A549 (cell line): ENCODE data around the gene ADCY4. TPM values are rescaled to one million over a fixed set of nuclear protein-coding genes. Genes with fewer than 3 reads are reported as not detected.

ENCODE experiments used
- ATAC-seq, 2 experiments: fragments of 200-7000 bp in 1 of 2; fragments of >200 bp in 1 of 2; cut with Nextera tagmentation in 1 of 2; cut with Tn5 transposase in 1 of 2; 3 replicates each; pipeline versions ENCODE4 v1.8.0 to v1.9.1; 2018 to 2020; ENCODE audit warnings: mild to moderate bottlenecking in 1 of 2, moderate library complexity in 1 of 2
- CTCF ChIA-PET: fragments of 300-600 bp; sonication (Branson Sonifier 250); formaldehyde crosslinking; extraction: SDS; loops from one replicate; lab custom pipeline; 2021; ENCODE audit warnings: antibody characterized with exemption, inconsistent platforms; lab: Yijun Ruan, JAX
- POLR2A ChIA-PET: fragments of 350-600 bp; formaldehyde crosslinking; extraction: SDS; loops from one replicate; lab custom pipeline; 2021; ENCODE audit warnings: antibody characterized with exemption, inconsistent platforms; lab: Yijun Ruan, JAX
- DNase-seq, 2 experiments: peaks; one replicate each; pipeline versions ENCODE4 v3.0.0 to v3.0.0-alpha.2; 2011 to 2016; ENCODE audit warnings: low read depth in 1 of 2, low spot score in 1 of 2
- FAIRE-seq: peaks from 2 replicates; lab custom pipeline; 2011; peaks lifted over from hg19 to GRCh38; lab: Jason Lieb, UNC
- H3K27ac ChIP-seq, 2 experiments: fragments of >200 bp; sonication (Bioruptor Twin); formaldehyde crosslinking; 3 replicates each; pipeline ENCODE4 v1.5.1; 2016 to 2017
- H3K4me1 ChIP-seq: fragments of >200 bp; sonication (Bioruptor Twin); formaldehyde crosslinking; 3 replicates; pipeline ENCODE4 v1.6.1; 2016
- H3K4me2 ChIP-seq: fragments of >200 bp; sonication (Bioruptor Twin); formaldehyde crosslinking; 3 replicates; pipeline ENCODE4 v1.6.1; 2016
- H3K4me3 ChIP-seq: fragments of >200 bp; sonication (Bioruptor Twin); formaldehyde crosslinking; 3 replicates; pipeline ENCODE4 v1.5.1; 2016
- H3K9me3 ChIP-seq: fragments of >200 bp; sonication (Bioruptor Twin); formaldehyde crosslinking; 3 replicates; pipeline ENCODE4 v1.6.1; 2016
- CBX2 ChIP-seq: fragments of 200-600 bp; sonication (generic); IDR thresholded peaks from 2 replicates; pipeline ENCODE4 v1.6.1; 2016; ENCODE audit warnings: low read depth, mild to moderate bottlenecking, borderline replicate concordance
- CEBPB ChIP-seq, 2 experiments: fragments of >200 bp in 1 of 2; sonication (Bioruptor Twin) in 1 of 2; formaldehyde crosslinking in 1 of 2; IDR thresholded peaks; 2 replicates each; pipeline ENCODE4 v1.6.1; 2012 to 2016
- ESRRA ChIP-seq: fragments of 150-350 bp; IDR thresholded peaks from 2 replicates; pipeline ENCODE4 v1.6.1; 2014; ENCODE audit warnings: mild to moderate bottlenecking, low read length, borderline replicate concordance
- FOSB ChIP-seq: fragments of 250-450 bp; sonication (Bioruptor Pico); IDR thresholded peaks from 2 replicates; pipeline ENCODE4 v1.5.0; 2020; ENCODE audit warnings: mild to moderate bottlenecking, moderate library complexity
- GATA3 ChIP-seq: IDR thresholded peaks from 2 replicates; pipeline ENCODE4 v1.6.1; 2012; ENCODE audit warnings: borderline replicate concordance
- HDAC2 ChIP-seq: fragments of 200-600 bp; sonication (generic); IDR thresholded peaks from 2 replicates; pipeline ENCODE4 v1.6.1; 2016
- HES2 ChIP-seq: fragments of >200 bp; sonication (Bioruptor Twin); formaldehyde crosslinking; IDR thresholded peaks from 2 replicates; pipeline ENCODE4 v1.6.1; 2016
- HEYL ChIP-seq: fragments of 250-450 bp; sonication (Bioruptor Pico); IDR thresholded peaks from 2 replicates; pipeline ENCODE4 v1.8.0; 2021; ENCODE audit warnings: mild to moderate bottlenecking, moderate library complexity
- HOXB13 ChIP-seq: fragments of 250-450 bp; sonication (Bioruptor Pico); IDR thresholded peaks from 2 replicates; pipeline ENCODE4 v1.5.0; 2020; ENCODE audit warnings: low read depth, mild to moderate bottlenecking, moderate library complexity
- JUN ChIP-seq, 2 experiments: fragments of >200 bp; sonication (Bioruptor Twin); formaldehyde crosslinking; IDR thresholded peaks; 2 replicates in 1 of 2; 3 replicates in 1 of 2; pipeline ENCODE4 v1.6.1; 2016 to 2017
- JUNB ChIP-seq: fragments of >200 bp; sonication (Bioruptor Twin); formaldehyde crosslinking; IDR thresholded peaks from 2 replicates; pipeline ENCODE4 v1.6.1; 2016
- KDM1A ChIP-seq: fragments of 200-600 bp; sonication (generic); IDR thresholded peaks from 2 replicates; pipeline ENCODE4 v1.6.1; 2016; ENCODE audit warnings: low read depth, mild to moderate bottlenecking
- NFE2L2 ChIP-seq: fragments of 150-350 bp; conservative IDR thresholded peaks from 2 replicates; pipeline ENCODE4 v1.6.1; 2014; ENCODE audit warnings: low read length
- NR3C1 ChIP-seq: fragments of >200 bp; sonication (Bioruptor Twin); formaldehyde crosslinking; IDR thresholded peaks from 3 replicates; pipeline ENCODE4 v1.6.1; 2017
- RARB ChIP-seq: fragments of 250-450 bp; sonication (Bioruptor Pico); IDR thresholded peaks from 2 replicates; pipeline ENCODE4 v1.8.0; 2021; ENCODE audit warnings: mild to moderate bottlenecking, moderate library complexity
- RCOR1 ChIP-seq: fragments of 150-350 bp; IDR thresholded peaks from 2 replicates; pipeline ENCODE4 v1.6.1; 2014; ENCODE audit warnings: antibody characterized with exemption, low read length, low read depth
- SMC3 ChIP-seq: fragments of >200 bp; sonication (Bioruptor Twin); formaldehyde crosslinking; IDR thresholded peaks from 3 replicates; pipeline ENCODE4 v1.6.1; 2018; ENCODE audit warnings: inconsistent platforms
- SREBF2 ChIP-seq: fragments of 450-650 bp; IDR thresholded peaks from 2 replicates; pipeline ENCODE4 v1.6.1; 2014; ENCODE audit warnings: mild to moderate bottlenecking, moderate library complexity
- TFCP2L1 ChIP-seq: fragments of 250-450 bp; sonication (Bioruptor Pico); IDR thresholded peaks from 2 replicates; pipeline ENCODE4 v1.5.0; 2021; ENCODE audit warnings: mild to moderate bottlenecking
- TP53 ChIP-seq: fragments of 250-450 bp; sonication (Bioruptor Pico); IDR thresholded peaks from 2 replicates; pipeline ENCODE4 v1.5.0; 2021; ENCODE audit warnings: mild to moderate bottlenecking, moderate library complexity
- ZC3H11A ChIP-seq: fragments of 450-650 bp; IDR thresholded peaks from 2 replicates; pipeline ENCODE4 v1.6.1; 2014; ENCODE audit warnings: antibody characterized with exemption, mild to moderate bottlenecking
- WGBS: methylation state at CpG from one replicate; pipeline ENCODE4 v1.1.6; 2017; ENCODE audit errors: missing lambda C conversion rate; 5-methylcytosine and 5-hydroxymethylcytosine counted together
- polyA plus RNA-seq, 4 experiments: library from polyadenylated mRNA; depleted of rRNA in 3 of 4; stranded (reverse); fragments of >200 nt; fragmentation: RNase III in 1 of 4; extraction: RNeasy Plus Mini Kit Qiagen cat#74134 plus additional on column Dnase treatment in 1 of 4; gene quantifications; 2 replicates in 3 of 4; 3 replicates in 1 of 4; pipeline ENCODE4 v1.2.3, GENCODE V29; 2011 to 2017
- TF ChIP-seq, protein P1 (sequence below): fragments of 450-650 bp; IDR thresholded peaks from 2 replicates; pipeline ENCODE4 v1.6.1; 2014; ENCODE audit warnings: antibody characterized with exemption

The ADCY4 gene
- polyA plus RNA-seq, 2 of the 4 experiments (the other 2 are of a cell fraction), result not detected

DNA sequence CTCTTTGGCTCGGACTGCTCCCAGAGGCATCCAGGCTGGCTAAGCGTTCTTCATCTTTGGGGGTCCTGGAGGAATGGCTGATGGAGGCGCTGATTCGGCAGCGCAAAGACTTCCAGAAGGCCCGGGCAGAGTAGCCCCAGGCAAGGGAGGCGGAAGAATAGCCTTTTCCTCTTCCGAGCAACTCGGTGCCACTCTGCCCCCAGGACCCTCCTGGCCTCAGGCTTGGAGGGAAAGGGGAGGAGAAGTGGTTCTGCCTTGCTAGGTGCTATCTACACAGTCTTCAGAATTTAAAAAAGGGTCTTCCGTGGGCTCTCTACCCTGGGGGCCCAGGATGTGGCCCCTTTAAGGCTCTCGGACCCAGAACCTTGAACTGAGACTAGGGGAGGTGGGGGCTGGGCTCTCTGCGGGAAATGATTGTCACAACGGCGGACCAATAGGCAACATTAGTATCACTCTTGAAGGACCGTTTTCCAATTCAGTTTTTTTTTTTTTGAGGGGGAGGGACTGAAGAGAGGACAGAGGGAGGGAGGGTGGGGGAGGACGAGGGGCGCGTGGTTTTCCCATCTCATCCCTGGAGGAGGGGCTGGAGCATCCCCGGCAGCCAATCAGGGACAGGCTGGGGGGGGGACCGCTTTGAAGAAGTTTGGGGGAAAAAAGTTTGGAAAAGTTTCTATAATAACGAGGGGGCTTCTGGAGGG, 32.8 kb upstream of the ADCY4 start, which contains the start of gene NFATC4:
NFATC4 (plus strand) TSS at position 671 of the 698 bp plus-strand sequence. CDS start 157 bp downstream, outside the sequence.
- FAIRE-seq (no peak), DNase-seq (peak in 1 of 2 experiments; percentile 61), ATAC-seq (peak in 1 of 2 experiments; percentile 7; a peak in 3 of 6 replicates)
- Histone ChIP-seq H3K27ac (peak within 1 kb of the TSS; percentile 45 to 81; a peak in 5 of 6 replicates), H3K4me1 (peaks cover 15% of the 10 kb centered on the region), H3K4me3 (peak within 1 kb of the TSS; percentile 39), H3K4me2 (peak within 1 kb of the TSS; percentile 69), H3K9me3 (no peaks in the 10 kb centered on the region)
- POLR2A ChIA-PET, result no interaction called here
- WGBS, result 42% methylated on average over 18 of the region's 21 CpGs
- TF ChIP-seq KDM1A (no peak), CBX2 (no peak), JUNB (no peak), HDAC2 (no peak), ESRRA (no peak)
- CTCF ChIA-PET, result no interaction called here

GRCh38 chr14:24366721-24367513, 32.0 kb upstream of the ADCY4 start:
- peak overlapping the region; percentile 45 to 81; a peak in 5 of 6 replicates for H3K27ac ChIP-seq
- DNase-seq (peak; percentile 43 to 84), ATAC-seq (peak; percentile 72 to 79), FAIRE-seq (no peak)
- H3K4me2 ChIP-seq, result peak overlapping the region; percentile 69
- H3K9me3 ChIP-seq, result no peaks in the 10 kb centered on the region
- 11% methylated on average over 37 of the region's 40 CpGs for WGBS
- CTCF ChIA-PET, result interaction anchor here (1.0 to 2.2 kb wide), 11 partner anchors 13 to 76 kb away, joined by 3 to 32 read pairs (median 4); partner anchors contain the start of gene KHNYN
- peaks cover 15% of the 10 kb centered on the region for H3K4me1 ChIP-seq
- TF ChIP-seq RCOR1, result no peak
- no peak for TF ChIP-seq SMC3
- no peak for TF ChIP-seq TP53 (CRISPR knock-in tag)
- no peak for TF ChIP-seq NFE2L2
- TF ChIP-seq CEBPB (IDR thresholded peaks at IDR 0.05), result no peak
- TF ChIP-seq KDM1A, result no peak
- TF ChIP-seq FOSB (CRISPR knock-in tag), result no peak
- no peak for TF ChIP-seq RARB (CRISPR knock-in tag)
- peak overlapping the region; percentile 39 for H3K4me3 ChIP-seq
- POLR2A ChIA-PET, result interaction anchor here (1.4 to 2.2 kb wide), 2 partner anchors 42 to 63 kb away, joined by 3 to 7 read pairs; partner anchors contain the start of gene KHNYN

GRCh38 chr14:24366413-24366720, 31.5 kb upstream of the ADCY4 start:
- Histone ChIP-seq H3K4me1 (peaks cover 15% of the 10 kb centered on the region), H3K27ac (peak overlapping the region; percentile 45 to 81; a peak in 5 of 6 replicates), H3K9me3 (no peaks in the 10 kb centered on the region), H3K4me3 (peak overlapping the region; percentile 39), H3K4me2 (peak overlapping the region; percentile 69)
- FAIRE-seq, result no peak
- 17% methylated on average over 16 of the region's 16 CpGs for WGBS
- CTCF ChIA-PET, result interaction anchor here (0.8 to 2.2 kb wide), 15 partner anchors 8 to 77 kb away, joined by 3 to 32 read pairs (median 4); partner anchors contain the start of gene KHNYN
- ATAC-seq, result peak in 1 of 2 experiments; percentile 14; a peak in 3 of 6 replicates
- no peak for DNase-seq
- POLR2A ChIA-PET, result interaction anchor here (1.4 to 2.2 kb wide), 2 partner anchors 43 to 63 kb away, joined by 3 to 7 read pairs; partner anchors contain the start of gene KHNYN
- no peak for TF ChIP-seq HEYL
- no peak for TF ChIP-seq ESRRA
- no peak for TF ChIP-seq NR3C1
- TF ChIP-seq JUN (IDR thresholded peaks at IDR 0.05), result no peak
- TF ChIP-seq SREBF2, result no peak
- TF ChIP-seq ZC3H11A, result no peak
- no peak for TF ChIP-seq RARB (CRISPR knock-in tag)
- TF ChIP-seq, protein P1, sequence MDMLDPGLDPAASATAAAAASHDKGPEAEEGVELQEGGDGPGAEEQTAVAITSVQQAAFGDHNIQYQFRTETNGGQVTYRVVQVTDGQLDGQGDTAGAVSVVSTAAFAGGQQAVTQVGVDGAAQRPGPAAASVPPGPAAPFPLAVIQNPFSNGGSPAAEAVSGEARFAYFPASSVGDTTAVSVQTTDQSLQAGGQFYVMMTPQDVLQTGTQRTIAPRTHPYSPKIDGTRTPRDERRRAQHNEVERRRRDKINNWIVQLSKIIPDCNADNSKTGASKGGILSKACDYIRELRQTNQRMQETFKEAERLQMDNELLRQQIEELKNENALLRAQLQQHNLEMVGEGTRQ, result no peak
- TF ChIP-seq TFCP2L1 (CRISPR knock-in tag), result no peak
- TF ChIP-seq SMC3, result no peak
- no peak for TF ChIP-seq HES2
- TF ChIP-seq GATA3, result no peak
- no peak for TF ChIP-seq HOXB13 (CRISPR knock-in tag)
